T-helper 1 cell (primary cell): ENCODE data around the gene NAP1L4.

Experiments
- DNase-seq, 5 donors: peaks; one replicate each; pipeline ENCODE4 v3.0.0-alpha.2; 2012 to 2020

Gene NAP1L4

GRCh38 chr11:2934021-2934550 lies 58.0 kb downstream of the NAP1L4 start:
- no peak for DNase-seq

DNA sequence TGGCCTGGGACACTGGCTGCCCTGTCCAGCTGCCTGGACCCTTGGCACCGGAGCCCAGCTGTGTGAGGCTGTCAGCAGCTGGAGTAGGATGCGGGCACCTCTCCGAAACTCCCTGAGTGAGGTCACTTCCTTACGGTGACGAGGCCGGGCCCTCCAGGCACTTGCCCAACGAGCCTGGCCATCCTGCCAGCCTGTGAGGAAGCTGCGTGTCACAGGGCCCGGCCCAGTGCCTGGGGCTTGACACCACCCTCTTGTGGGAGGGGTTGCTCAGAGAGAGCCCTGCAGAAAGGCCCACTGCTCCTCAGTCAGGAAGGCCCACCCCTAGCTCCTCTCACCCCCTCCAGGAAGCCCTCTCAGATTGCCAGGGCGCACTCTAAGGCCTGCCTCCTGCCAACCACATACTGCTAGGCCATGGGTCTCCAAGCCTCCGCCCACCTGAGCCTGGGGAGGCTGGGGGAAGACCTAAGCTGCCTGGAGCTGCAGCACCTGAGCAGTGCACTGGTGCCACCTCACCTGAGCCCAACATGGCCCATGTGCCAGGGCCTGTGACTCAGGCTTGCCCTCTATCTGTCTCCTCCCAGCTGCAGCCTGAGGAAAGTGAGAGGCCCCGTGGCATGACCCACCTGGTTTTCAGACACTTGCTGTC lies 58.6 kb downstream of the NAP1L4 start:
- peak in 4 of 5 donors; percentile 25 to 94 (median 36) for DNase-seq

DNA sequence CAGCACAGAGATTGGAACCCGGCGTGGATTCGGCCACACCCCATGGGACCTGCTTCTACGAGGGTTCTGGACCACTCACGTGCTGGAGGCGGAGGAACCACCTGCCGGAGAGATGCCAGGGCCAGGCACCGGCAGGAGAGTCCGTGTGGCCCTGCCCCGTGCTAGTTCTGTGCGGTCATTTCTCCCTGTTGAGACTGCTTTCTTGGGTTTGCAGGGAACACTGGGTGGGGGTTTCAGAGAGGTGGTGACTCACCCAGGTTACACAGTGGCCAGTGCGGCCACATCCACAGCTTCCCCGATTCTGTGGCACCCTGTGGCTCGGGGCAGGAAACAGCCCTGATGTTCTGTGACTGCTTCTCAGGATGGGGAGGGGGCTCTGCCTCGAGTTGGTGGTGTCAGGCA lies 59.3 kb downstream of the NAP1L4 start:
- no peak for DNase-seq

DNA sequence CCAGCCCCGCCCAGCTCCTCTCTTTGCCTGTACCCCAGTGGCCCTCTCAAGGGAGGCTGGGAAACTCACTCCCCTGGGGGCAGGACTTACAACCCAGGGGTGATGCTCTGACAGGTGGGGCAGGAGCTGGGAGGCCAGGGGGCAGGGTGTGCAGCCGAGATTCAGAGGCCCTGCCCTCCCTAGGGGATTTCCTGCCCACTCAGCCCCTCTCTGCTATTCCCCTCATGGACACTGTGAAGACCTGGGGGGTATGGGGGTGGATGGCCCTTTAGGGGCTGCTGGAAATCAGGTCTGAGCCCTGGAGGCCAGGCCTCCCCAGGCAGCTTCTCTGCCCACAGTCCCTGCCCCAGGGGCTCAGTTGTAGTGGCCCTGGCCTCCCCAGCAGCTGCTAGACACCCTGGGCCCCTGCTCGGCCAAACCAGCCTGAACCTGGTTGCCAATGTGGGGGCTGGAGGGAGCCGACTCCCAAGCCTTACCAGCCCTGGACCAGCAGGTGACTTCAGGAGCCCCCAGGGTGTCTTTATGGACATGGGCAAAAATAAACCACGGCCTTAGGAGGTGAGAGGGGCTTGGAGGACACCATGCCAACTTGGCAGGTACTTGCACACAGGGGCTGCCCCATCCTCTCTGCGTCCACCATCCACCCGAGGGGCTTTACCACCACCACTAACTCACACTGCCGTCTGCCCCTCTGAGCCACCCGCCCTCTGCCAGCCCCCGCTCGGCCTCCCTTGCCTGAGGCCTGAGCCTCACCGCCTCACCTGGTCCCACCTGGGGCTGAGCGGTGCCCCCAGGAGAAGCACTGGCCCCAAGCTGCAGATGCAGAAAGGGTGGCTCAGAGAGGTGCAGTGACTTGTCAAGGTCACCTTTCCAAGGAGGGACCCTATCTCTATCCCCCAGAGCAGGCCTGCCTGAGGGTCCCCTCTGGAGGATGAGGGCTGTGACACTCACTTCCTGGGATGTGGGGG lies 60.1 kb downstream of the NAP1L4 start:
- no peak for DNase-seq

GRCh38 chr11:2931420-2931746 lies 60.7 kb downstream of the NAP1L4 start:
- no peak for DNase-seq

GRCh38 chr11:2930704-2931419 lies 61.3 kb downstream of the NAP1L4 start:
- DNase-seq: peak in 1 of 5 donors; percentile 59

- peak in 1 of 5 donors; percentile 51 for DNase-seq
Measured at GRCh38 chr11:2929950-2930703, 62.0 kb downstream of the NAP1L4 start.

DNA sequence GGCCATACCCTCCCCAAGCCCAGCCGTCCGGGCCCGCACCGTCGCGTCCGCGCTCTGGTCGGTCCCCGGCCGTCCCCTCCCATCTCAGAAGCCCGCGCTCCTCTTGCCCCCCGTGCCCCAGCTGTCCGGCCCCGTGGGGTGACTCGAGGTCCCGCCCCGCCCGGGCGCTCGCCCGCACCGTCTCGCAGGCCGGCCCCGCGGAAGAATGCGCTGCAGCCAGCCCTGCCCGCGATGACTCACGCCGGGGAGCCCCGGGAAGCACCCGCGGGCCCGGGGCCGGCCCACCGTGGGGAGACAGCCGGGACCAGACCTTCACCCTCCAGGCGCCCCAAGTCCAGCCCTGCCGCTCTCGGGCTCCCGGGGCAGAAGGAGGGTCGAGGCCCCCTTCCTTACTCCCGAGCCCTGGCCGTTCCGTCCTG lies 62.6 kb downstream of the NAP1L4 start:
- DNase-seq: peak in 2 of 5 donors; percentile 30 to 31

DNA sequence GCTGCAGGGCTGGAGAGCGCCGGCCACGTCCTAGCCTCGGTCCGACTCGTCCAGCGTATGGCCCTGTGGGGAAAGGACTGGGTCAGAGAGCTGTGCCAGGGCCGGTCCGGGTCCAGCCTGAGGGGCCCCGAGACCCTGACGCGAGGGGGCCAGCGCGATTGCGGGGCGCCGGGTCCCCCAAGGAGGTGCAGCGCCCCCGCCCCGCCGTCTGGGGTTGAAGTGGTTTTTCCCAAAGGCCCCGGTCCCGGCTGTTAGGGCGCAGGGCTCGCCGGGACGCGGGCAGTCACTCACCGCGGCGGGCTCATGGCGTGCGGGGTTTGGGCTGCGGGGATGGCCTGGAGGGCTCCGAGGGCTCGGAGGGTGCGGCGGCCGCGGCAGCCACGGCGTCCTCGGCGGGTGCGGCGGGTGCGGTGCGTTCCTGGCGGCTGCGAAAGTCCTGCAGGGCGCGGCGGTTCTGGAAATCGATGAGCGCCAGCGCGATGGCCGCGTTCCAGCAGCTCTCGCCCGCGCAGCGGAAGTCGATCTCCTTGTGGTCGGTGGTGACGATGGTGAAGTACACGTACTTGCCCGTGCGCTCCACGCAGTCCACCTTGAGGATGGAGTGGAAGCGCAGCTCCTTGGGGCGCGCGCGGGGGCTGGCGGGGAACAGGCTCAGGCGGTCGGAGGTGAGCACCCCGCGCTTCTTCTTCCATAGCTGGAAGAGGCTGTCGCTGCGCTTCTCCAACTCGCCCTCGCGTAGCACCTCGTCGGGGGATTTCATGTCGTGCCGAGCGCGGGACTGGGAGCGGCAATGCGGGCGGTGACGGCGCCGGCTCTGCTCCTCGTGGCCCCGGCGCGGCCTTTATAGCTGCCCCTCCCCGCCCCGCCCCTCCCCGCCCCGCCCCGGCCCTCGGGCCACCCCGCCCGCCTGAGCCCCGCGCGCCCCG lies 63.3 kb downstream of the NAP1L4 start, which contains the start of gene PHLDA2:
TSS of gene PHLDA2 (minus strand) at position 816 of the 926 bp plus-strand sequence. CDS start at position 760, 56 bp downstream.
- DNase-seq: peak in 4 of 5 donors; percentile 42 to 71 (median 52)

DNA sequence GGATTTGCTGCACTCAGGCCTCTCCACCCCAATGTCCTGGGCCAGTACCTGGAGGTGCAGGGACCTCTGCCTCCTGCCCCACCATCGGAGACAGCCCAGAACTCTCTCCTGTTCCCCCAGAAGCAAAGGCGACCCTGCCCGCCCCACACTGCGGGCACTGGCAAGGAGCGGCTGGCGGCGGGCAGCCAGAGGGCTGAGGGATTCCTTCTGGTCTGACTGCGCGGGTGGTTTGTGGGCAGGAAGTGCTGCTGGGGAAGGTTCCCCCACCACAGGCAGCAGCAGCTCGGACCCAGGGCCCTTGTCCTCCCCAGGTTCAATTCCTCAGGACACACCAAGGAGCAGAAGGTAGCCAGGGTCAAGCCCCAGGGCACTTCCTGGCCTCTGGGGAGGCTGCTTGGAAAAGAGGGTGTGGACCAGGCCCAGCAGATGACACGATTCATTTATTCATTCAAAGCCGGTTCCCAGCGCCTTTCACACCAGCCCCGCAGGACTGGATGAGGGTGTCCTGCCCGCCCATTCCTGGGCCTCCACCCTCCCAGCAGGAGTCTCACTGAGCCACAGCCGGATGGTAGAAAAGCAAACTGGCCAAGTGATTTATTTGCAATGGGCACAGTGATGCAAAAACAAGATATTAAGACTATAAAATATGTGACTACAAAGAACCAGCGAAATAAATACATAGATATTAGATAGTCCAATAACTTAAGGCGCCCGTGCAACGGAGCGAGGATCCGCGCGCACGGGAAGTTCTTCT lies 64.1 kb downstream of the NAP1L4 start:
- DNase-seq: no peak

DNA sequence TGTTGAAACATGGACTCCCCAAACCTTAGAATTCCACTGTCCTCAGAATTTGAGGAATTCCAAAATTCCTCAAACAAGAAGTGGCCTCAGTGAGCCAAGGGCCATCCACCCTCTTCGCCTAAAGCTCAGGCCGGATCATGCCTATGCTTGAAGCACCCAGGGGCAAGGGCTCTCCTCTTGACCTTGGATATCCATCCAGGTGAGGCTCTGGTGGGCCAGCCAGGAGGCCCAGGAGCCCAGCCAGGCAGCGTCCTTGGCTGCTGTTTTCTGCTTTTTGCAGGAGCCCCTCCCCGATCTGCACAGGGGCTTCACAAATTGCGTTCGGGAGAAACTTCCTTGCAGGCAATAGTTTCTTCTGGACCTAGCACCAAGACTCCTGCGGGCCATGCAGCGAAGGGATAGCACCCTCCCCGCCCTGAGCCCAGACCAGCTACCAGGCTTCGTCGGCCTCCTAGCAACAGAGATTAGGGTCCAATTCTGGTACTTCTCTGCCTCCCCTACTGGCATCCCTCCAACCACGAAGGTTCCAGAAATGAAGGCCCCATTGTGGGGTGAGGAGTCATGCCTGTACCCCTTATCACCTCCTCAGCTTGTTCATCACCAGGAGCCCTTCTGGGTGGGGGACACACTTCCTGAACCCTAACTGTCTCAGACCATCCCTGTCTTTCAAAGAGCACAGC lies 64.9 kb downstream of the NAP1L4 start:
- no peak for DNase-seq

DNA sequence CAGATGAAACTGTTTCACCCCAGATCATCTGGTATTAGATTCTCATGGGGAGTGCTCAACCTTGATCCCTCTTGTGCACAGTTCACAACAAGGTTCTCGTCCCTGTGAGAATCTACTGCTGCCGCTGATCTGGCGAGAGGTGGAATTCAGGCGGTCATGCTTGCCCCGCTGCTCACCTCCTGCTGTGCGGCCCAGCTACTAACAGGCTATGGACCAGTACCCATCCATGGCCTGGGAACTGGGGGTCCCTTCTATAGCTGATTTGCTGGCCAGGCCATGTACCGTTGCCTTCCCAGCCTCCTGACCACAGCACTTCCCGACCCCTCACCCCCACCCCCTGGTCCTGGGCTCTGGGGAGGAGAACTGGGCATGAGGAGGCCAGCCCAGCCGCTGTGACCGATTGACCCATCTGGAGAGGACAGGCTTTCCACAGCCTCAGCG lies 65.5 kb downstream of the NAP1L4 start:
- DNase-seq: no peak

- no peak for DNase-seq
Measured at GRCh38 chr11:2924821-2925675, 67.1 kb downstream of the NAP1L4 start.

GRCh38 chr11:2924381-2924780 lies 67.7 kb downstream of the NAP1L4 start:
- DNase-seq: no peak

DNA sequence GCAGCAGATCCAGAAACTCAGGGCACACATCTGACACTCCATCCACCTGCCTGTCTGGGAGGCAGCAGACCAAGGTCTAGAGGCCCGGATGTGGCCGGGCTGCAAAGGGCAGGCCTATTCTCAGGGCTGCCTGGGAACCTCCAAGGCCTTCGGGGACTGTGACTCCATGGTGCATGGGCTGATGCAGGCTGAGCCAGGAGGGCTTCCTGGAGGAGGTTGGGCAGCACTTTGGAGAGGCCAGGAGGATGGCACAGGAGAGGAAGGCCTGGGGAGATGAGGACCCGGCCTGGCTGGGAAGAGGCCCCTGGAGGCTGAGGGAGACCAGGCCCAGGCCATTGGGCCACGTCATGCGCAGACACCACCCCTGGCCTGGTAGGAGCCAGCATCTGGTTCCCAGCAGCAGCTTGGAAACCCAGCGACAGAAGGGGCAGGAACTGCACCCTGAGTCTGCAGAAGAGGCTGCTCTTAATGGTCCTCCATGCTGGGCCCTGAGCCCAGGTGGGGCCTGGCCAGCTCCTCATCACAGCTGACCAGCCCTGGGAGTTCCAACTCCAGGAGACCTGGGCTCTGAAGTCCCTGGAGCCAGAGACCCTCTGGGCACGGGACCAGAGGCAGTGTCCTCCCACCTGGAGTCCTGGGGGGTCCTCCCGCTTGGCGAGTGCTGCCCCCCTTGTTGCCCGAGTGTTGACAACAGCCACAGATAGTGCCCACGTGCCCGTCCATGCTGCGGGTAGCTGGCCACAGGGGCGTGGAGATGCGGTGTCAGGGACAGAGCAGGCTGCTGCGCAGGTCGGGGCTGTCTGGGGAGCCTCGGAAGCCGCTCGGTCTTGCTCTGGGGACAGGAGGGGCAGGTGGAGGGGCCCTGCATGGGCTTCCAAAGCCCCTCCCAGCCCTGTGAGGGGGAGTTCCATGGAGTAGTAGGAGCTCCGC lies 68.4 kb downstream of the NAP1L4 start:
- no peak for DNase-seq

DNA sequence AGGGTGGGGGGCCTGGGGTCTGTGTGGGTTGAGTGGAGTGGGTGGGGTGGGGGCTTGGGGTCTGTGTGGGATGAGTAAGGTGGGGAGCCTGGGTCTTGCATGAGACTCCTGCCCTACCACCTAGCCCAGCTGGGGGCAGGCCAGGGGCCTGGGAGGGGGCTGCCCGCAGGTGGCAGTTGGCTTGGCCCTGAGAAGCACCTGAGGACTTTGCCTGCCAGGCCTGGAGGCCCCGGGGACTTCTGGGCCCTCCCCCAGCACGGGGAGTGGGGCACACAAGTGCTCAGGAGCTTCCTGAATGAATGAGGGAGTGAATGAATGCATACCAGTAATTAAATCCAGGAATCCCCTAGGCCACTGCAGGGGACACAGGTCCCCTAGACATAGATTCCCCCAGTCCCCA lies 69.5 kb downstream of the NAP1L4 start:
- DNase-seq: no peak

DNA sequence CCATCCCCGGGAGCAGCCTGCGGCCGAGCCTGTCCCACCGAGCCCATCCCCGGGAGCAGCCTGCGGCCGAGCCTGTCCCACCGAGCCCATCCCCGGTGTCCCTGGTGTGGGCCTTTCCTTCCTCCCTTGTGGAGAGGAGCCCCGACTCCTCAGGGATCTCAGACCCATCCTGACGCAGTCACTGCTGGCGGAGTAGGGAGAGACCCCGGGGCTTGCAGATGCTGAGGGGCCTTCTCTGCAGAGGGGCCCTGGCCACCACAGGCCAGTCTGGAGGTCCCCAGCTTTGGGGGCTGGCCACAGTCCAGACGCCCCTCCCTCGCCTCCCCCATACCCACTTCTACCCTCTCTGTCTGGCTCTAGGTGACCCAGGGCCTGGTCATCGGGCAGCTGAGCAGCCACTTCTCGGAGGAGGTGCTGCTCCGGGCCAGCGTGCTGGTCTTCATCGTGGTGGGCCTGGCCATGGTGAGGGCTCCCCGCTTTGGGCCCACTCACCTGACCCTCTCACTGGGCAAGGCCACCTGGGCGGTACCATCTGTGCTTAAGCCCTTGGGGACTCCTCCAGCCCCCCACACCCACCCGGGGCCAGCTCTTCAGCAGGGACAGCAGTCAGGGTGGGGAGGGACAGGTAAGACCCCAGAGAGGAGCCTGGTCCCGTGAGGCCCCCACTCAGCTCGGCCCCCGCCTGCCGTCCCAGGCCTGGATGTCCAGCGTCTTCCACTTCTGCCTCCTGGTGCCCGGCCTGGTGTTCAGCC lies 70.2 kb downstream of the NAP1L4 start:
- no peak for DNase-seq
